Heart right ventricle (tissue), 16 donors: ENCODE data around the gene SYNPO2. TPM values are rescaled to one million over a fixed set of nuclear protein-coding genes. Genes with fewer than 3 reads are reported as not detected.

Source experiments
- ATAC-seq, 8 donors: fragments of 200-7000 bp; cut with Tn5 transposase; one replicate each; pipeline ENCODE4 v1.9.1; 2020; ENCODE audit warnings: mild to moderate bottlenecking in 8 of 8, moderate library complexity in 8 of 8, moderate number of reproducible peaks in 1 of 8
- DNase-seq, 2 donors: peaks; one replicate each; pipeline ENCODE4 v3.0.0-alpha.2; 2020
- H3K27ac ChIP-seq, 10 donors: fragments of 200-600 bp; sonication (generic) in 2 of 10; one replicate each; pipeline versions ENCODE4 v1.5.0 to v1.8.0; 2020 to 2022; ENCODE audit warnings: mild to moderate bottlenecking in 3 of 10
- H3K27me3 ChIP-seq, 7 donors: fragments of 200-600 bp; one replicate each; pipeline ENCODE4 v1.8.0; 2021 to 2022; ENCODE audit warnings: mild to moderate bottlenecking in 2 of 7
- H3K36me3 ChIP-seq, 9 donors: fragments of 200-600 bp; sonication (generic) in 1 of 9; one replicate each; pipeline versions ENCODE4 v1.5.0 to v1.8.0; 2020 to 2022; ENCODE audit warnings: mild to moderate bottlenecking in 2 of 9
- H3K4me1 ChIP-seq, 9 donors: fragments of 200-600 bp; sonication (generic) in 1 of 9; one replicate each; pipeline versions ENCODE4 v1.5.0 to v1.8.0; 2020 to 2022; ENCODE audit warnings: mild to moderate bottlenecking in 4 of 9
- H3K4me3 ChIP-seq, 10 donors: fragments of 200-600 bp; sonication (generic) in 2 of 10; one replicate each; pipeline versions ENCODE4 v1.5.0 to v1.8.0; 2020 to 2022; ENCODE audit warnings: mild to moderate bottlenecking in 7 of 10, moderate library complexity in 2 of 10
- H3K9me3 ChIP-seq, 11 donors: fragments of 200-600 bp in 10 of 11; sonication (generic) in 2 of 11; one replicate each; pipeline versions ENCODE4 v1.5.0 to v1.8.0; 2013 to 2022; ENCODE audit warnings: mild to moderate bottlenecking in 2 of 11, control low read depth in 1 of 11, moderate library complexity in 1 of 11
- CTCF ChIP-seq, 9 donors: fragments of 200-600 bp; sonication (generic) in 2 of 9; IDR thresholded peaks; one replicate each; pipeline versions ENCODE4 v1.5.0 to v1.8.0; 2021 to 2022; ENCODE audit warnings: antibody characterized with exemption in 9 of 9, mild to moderate bottlenecking in 5 of 9, moderate library complexity in 1 of 9
- WGBS, 2 donors: extraction: QIAGEN DNeasy Blood & Tissue Kit; methylation state at CpG; one replicate each; pipeline ENCODE4 v1.1.7; 2013; ENCODE audit warnings: inconsistent platforms in 1 of 2; 5-methylcytosine and 5-hydroxymethylcytosine counted together
- intact Hi-C, 10 donors: fragments of 100-400 bp; cut with DNase I; formaldehyde crosslinking; loops; one replicate each; pipeline versions ENCODE4 v1.11.1 to v1.14.2; 2022
- polyA plus RNA-seq, 2 donors: library from polyadenylated mRNA; stranded (reverse); fragments of 200-250 nt; gene quantifications; one replicate each; pipeline ENCODE4 v1.2.3, GENCODE V29; 2013
- total RNA-seq, 10 donors: library from RNA; stranded (reverse); fragmentation: NEBNext Ultra II Directional in 3 of 10; extraction: Animal tissue kit (Norgen Biotek cat#: 25700) in 3 of 10; gene quantifications; one replicate each; pipeline versions ENCODE4 v1.2.1 to v1.2.4, GENCODE V29; 2021 to 2023
- donor health status: Arrhythmogenic right ventricular cardiomyopathy.
- donor health status: ischemic (EF 13 %, LVEDD 7.1; RV severe dilation, severe dysfunction).
- donor health status: healthy with polysubstance abuse.
- donor health status: DM: no; HTN: yes; CAD: no.
- donor health status: DM: no; HTN: no; CAD: no.
- donor health status: ischemic (EF 25% LVEDD 6.9; RV normal size, moderate dysfunction).
- donor health status: ischemic (EF 25% LVEDD 5.7; RV mildly dilated, moderate dysfunction).
- donor health status: healthy.
- donor health status: DM: yes; HTN: yes; CAD: no.
- donor health status: Ischemic cardiomyopathy.
- donor health status: ischemic (EF 35%, LVEDD 5.7; RV mildly dilated, moderate dysfunction).
- donor health status: nonischemic (EF 11% LVEDD 7.7; RV severe dilation, severe dysfunction).
- donor health status: DM: yes; HTN: yes; CAD: no.
- donor health status: PGD.
- donor health status: ischemic (EF 29% LVEDD 5.4; RV normal size, mild dysfunction).
- donor health status: nonischemic (EF 23%, LVEDD 6.1; RV moderate dilation, normal function).

The SYNPO2 gene
- total and polyA plus RNA-seq, 12 donors, result 27.5 to 405 (median 244) TPM

GRCh38 chr4:118957722-118958445 is 69.2 kb downstream of the SYNPO2 start:
- 61 to 70% methylated on average over 10 of the region's 10 CpGs for WGBS, 2 donors
- intact Hi-C loops, result no loop called here
- DNase-seq (no peak), ATAC-seq (peak in 7 of 8 donors; percentile 38 to 96 (median 70))
- H3K4me1 ChIP-seq, result peaks cover 0 to 76% (median 56%) of the 10 kb centered on the region in 9 donors
- H3K9me3 ChIP-seq, result no peaks in the 10 kb centered on the region
- peak overlapping the region in 8 of 10 donors; percentile 20 to 80 (median 52) for H3K27ac ChIP-seq
- no peak for TF ChIP-seq CTCF (IDR thresholded peaks at IDR 0.05)
- H3K27me3 ChIP-seq, result no peaks in the 10 kb centered on the region
- no peaks in the 10 kb centered on the region for H3K36me3 ChIP-seq
- H3K4me3 ChIP-seq, result no peak overlapping the region

DNA sequence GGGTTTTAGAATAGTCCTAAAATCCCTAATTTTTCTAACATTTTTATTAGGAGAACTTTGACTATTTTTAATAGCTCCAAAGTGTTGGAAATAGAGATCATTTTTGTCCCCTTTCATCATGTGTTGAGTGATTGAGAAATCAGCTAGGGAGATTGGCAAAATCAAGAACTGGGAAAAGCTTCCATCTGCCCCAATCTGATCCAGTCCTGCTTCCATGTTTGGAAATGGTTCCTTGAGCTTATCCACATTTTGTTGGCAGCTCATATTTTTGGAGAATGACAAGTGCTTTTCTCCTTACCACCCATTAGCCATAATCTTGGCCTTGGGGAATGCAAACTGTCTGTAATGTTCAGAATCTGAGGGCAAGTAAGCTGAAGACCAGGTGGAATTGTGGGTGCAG is 73.9 kb downstream of the SYNPO2 start:
- DNase-seq, result no peak
- no peaks in the 10 kb centered on the region for H3K9me3 ChIP-seq
- no peak overlapping the region for H3K4me3 ChIP-seq
- TF ChIP-seq CTCF (IDR thresholded peaks at IDR 0.05), result no peak
- H3K4me1 ChIP-seq, result peaks cover 16 to 78% (median 37%) of the 10 kb centered on the region in 9 donors
- ATAC-seq, result no peak
- H3K27me3 ChIP-seq, result no peaks in the 10 kb centered on the region
- intact Hi-C loops, result loop anchor here in 4 of 10 donors (10.0 kb wide), 4 partner anchors 68 to 218 kb away; partner anchors contain the start of gene SYNPO2 (in 1 of the 4)
- no peaks in the 10 kb centered on the region for H3K36me3 ChIP-seq
- peak overlapping the region in 3 of 10 donors; percentile 0 to 29 (median 24) for H3K27ac ChIP-seq

DNA sequence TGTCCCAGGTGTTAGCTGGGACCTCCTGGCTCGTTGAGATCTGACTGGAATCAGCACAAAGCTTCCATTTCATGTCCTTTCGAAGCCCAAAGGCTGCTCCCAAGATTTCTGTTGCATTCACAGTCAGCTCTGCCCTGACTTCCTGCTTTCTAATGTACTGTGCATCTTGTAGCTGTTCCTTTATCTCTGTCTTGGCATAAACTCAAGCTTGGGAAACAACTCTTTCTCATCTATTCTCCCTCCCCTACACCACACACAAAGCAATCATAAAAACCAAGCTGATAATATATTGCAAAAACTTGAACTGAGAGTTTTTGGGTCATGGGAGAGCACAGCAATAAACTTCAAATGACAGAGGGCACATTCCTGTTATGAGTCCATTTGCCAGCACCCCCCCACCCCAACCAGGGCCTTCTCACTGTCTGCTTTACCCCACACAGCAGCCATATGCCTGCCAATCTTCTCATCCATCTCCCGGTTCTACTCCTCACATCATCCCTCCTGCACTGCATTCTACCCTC is 76.3 kb downstream of the SYNPO2 start:
- Histone ChIP-seq H3K4me1 (peaks cover 22 to 86% (median 46%) of the 10 kb centered on the region in 9 donors), H3K9me3 (no peaks in the 10 kb centered on the region), H3K27me3 (no peaks in the 10 kb centered on the region), H3K36me3 (no peaks in the 10 kb centered on the region), H3K27ac (peak overlapping the region in 6 of 10 donors; percentile 0 to 80 (median 40)), H3K4me3 (no peak overlapping the region)
- DNase-seq, result no peak
- ATAC-seq, result peak in 1 of 8 donors; percentile 60
- no peak for TF ChIP-seq CTCF (IDR thresholded peaks at IDR 0.05)
- 42 to 54% methylated on average over 3 of the region's 3 CpGs for WGBS, 2 donors
- intact Hi-C loops, result loop anchor here in 8 of 10 donors (5.0 to 10.0 kb wide), 10 partner anchors 43 to 223 kb away; partner anchors contain the start of genes SEC24D (in 1 of the 8) and SYNPO2 (in 1 of the 8)

DNA sequence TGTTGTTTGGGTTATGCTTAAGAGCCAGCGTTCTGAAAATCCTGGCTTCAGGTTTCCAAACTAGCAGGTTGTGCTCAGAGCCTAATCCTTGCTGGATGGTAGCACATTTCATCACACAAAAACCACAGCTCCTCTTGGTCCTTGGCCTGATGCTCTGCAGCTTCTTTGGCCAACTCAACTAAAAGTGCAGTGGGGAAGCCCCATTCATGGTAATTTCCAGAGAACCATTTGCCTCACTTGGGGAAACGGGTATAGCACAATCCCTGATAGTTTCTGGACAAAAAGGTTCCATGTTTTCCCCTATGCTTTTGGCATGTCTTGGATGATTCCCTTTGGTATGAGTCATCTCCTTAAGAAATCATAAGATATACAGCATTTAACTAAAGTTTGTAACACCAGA is 78.7 kb downstream of the SYNPO2 start:
- WGBS, 2 donors, result 76 to 88% methylated on average over 2 of the region's 2 CpGs
- intact Hi-C loops, result loop anchor here in 9 of 10 donors (2.0 to 10.0 kb wide), 12 partner anchors 45 to 225 kb away; partner anchors contain the start of genes SEC24D (in 1 of the 9) and SYNPO2 (in 1 of the 9)
- no peak for ATAC-seq

More for the DNA sequence above, 78.7 kb downstream of the SYNPO2 start:
- Histone ChIP-seq H3K4me1 (peaks cover 22 to 91% (median 54%) of the 10 kb centered on the region in 9 donors), H3K4me3 (no peak overlapping the region), H3K27ac (peak overlapping the region in 9 of 10 donors; percentile 23 to 83 (median 75)), H3K9me3 (no peaks in the 10 kb centered on the region), H3K27me3 (no peaks in the 10 kb centered on the region), H3K36me3 (no peaks in the 10 kb centered on the region)
- DNase-seq, result no peak
- TF ChIP-seq CTCF (IDR thresholded peaks at IDR 0.05), result no peak
